Mesothelial cell of epicardium (in vitro differentiated cells): ENCODE measurements around the gene BTBD18. TPM values are rescaled to one million over a fixed set of nuclear protein-coding genes. Genes with fewer than 3 reads are reported as not detected.

ENCODE experiments used
- DNase-seq, 2 experiments: peaks; one replicate each; pipeline ENCODE4 v3.0.0; 2021; ENCODE audit warnings: low spot score in 2 of 2; ENCODE audit not compliant: unreplicated experiment in 2 of 2
- H3K27ac Mint-ChIP-seq: 2 replicates; pipeline ENCODE4 v1.8.0; 2021; ENCODE audit warnings: mixed read lengths
- H3K27me3 Mint-ChIP-seq: 2 replicates; pipeline ENCODE4 v1.8.0; 2021; ENCODE audit warnings: low read depth, mixed read lengths
- H3K36me3 Mint-ChIP-seq: 2 replicates; pipeline ENCODE4 v1.8.0; 2021; ENCODE audit warnings: mixed read lengths
- H3K4me1 Mint-ChIP-seq: 2 replicates; pipeline ENCODE4 v1.8.0; 2021; ENCODE audit warnings: mixed read lengths
- H3K4me3 Mint-ChIP-seq: 2 replicates; pipeline ENCODE4 v1.8.0; 2021; ENCODE audit warnings: mild to moderate bottlenecking, moderate library complexity, mixed read lengths
- H3K9me3 Mint-ChIP-seq: 2 replicates; pipeline ENCODE4 v1.8.0; 2021; ENCODE audit warnings: mixed read lengths
- CTCF ChIP-seq: fragments of 200-600 bp; sonication (generic); IDR thresholded peaks from one replicate; pipeline ENCODE4 v1.5.0; 2021; ENCODE audit warnings: antibody characterized with exemption; ENCODE audit not compliant: unreplicated experiment
- total RNA-seq: library from RNA; stranded (reverse); gene quantifications from 3 replicates; pipeline ENCODE4 v1.2.1, GENCODE V29; 2021

BTBD18 gene
- not detected in 3 replicates for total RNA-seq

- H3K9me3 Mint-ChIP-seq, result no peaks in the 10 kb centered on the region
- H3K27me3 Mint-ChIP-seq, result no peaks in the 10 kb centered on the region
- H3K36me3 Mint-ChIP-seq, result peaks cover 7% of the 10 kb centered on the region
- DNase-seq, result no peak
- H3K4me1 Mint-ChIP-seq, result no peaks in the 10 kb centered on the region
- H3K4me3 Mint-ChIP-seq, result no peak within 1 kb of the TSS
- no peak within 1 kb of the TSS for H3K27ac Mint-ChIP-seq
- no peak for TF ChIP-seq CTCF
Measured at GRCh38 chr11:57751676-57752253, at the start of gene BTBD18. Gene BTBD18, minus strand, starts transcription at chr11:57751819. Its CDS starts 631 bp downstream, at chr11:57751188.

GRCh38 chr11:57801183-57801485 is 49.5 kb upstream of the BTBD18 start:
- Mint-ChIP-seq H3K4me1 (peaks cover 20% of the 10 kb centered on the region), H3K36me3 (peaks cover 44% of the 10 kb centered on the region), H3K27ac (no peak overlapping the region), H3K4me3 (no peak overlapping the region), H3K27me3 (no peaks in the 10 kb centered on the region), H3K9me3 (no peaks in the 10 kb centered on the region)
- TF ChIP-seq CTCF, result no peak
- no peak for DNase-seq

- no peaks in the 10 kb centered on the region for H3K27me3 Mint-ChIP-seq
- no peak overlapping the region for H3K4me3 Mint-ChIP-seq
- H3K27ac Mint-ChIP-seq, result peak overlapping the region; percentile 83
- no peak for DNase-seq
- H3K9me3 Mint-ChIP-seq, result no peaks in the 10 kb centered on the region
- H3K36me3 Mint-ChIP-seq, result peaks cover 44% of the 10 kb centered on the region
- TF ChIP-seq CTCF, result peak; percentile 97
- peaks cover 20% of the 10 kb centered on the region for H3K4me1 Mint-ChIP-seq
Measured at GRCh38 chr11:57800444-57801182, 49.0 kb upstream of the BTBD18 start.

- H3K9me3 Mint-ChIP-seq, result no peaks in the 10 kb centered on the region
- peak overlapping the region; percentile 81 for H3K27ac Mint-ChIP-seq
- H3K27me3 Mint-ChIP-seq, result no peaks in the 10 kb centered on the region
- H3K4me1 Mint-ChIP-seq, result peaks cover 20% of the 10 kb centered on the region
- H3K4me3 Mint-ChIP-seq, result no peak overlapping the region
- peaks cover 41% of the 10 kb centered on the region for H3K36me3 Mint-ChIP-seq
- no peak for TF ChIP-seq CTCF
- no peak for DNase-seq
Measured at GRCh38 chr11:57798905-57799559, 47.4 kb upstream of the BTBD18 start.

- Mint-ChIP-seq H3K27me3 (no peaks in the 10 kb centered on the region), H3K4me3 (no peak overlapping the region), H3K4me1 (peaks cover 19% of the 10 kb centered on the region), H3K36me3 (peaks cover 45% of the 10 kb centered on the region), H3K27ac (peak overlapping the region; percentile 76), H3K9me3 (no peaks in the 10 kb centered on the region)
- TF ChIP-seq CTCF, result no peak
- DNase-seq, result no peak
Measured at GRCh38 chr11:57793351-57794115, 41.9 kb upstream of the BTBD18 start.
